ENCODE measurements around the gene PEMT.
"Not testable (repeated sequence)": the region's sequence is repeated elsewhere in the genome, so short reads cannot be mapped to it uniquely, and the experiment has no call there.

Gene PEMT

DNA sequence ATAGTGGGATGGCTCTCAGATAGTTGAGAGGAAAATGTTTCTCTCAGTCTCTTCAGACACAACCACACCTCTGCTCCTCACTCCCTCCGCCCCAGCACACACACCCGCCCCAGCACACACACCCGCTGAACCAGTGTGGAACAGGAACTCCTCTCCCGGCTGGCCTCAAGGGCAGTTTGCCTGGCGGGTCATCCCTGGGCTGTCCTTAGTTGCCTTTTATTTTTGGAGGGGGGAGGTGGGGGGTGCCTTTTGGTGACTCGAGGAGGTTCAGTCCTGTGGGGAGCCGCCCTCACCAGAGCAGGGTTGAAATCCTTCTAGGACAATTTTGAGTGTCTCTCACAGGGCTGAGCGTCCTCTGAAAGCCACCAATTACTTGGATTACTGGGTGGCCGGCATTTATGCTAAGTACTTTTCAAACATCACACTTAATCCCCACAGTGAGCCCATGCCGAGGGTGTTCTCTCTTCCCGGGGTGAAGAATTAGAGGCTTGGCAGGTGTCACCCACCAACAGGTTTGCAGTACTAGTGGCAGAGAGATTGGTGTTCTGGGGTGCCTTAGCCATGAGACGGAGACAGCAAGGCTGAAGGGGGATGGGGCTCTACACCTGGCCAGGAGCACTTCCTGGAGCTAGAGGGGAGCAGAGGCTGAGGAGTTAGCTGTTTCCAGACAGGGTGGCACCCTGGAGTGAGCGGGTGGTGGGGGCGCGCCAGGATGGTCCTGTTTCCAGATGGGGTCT is 98.1 kb downstream of the PEMT start:
- FAIRE-seq, result no peak
- DNase-seq (ENCODE audit: insufficient read length, low spot score), result no peak

DNA sequence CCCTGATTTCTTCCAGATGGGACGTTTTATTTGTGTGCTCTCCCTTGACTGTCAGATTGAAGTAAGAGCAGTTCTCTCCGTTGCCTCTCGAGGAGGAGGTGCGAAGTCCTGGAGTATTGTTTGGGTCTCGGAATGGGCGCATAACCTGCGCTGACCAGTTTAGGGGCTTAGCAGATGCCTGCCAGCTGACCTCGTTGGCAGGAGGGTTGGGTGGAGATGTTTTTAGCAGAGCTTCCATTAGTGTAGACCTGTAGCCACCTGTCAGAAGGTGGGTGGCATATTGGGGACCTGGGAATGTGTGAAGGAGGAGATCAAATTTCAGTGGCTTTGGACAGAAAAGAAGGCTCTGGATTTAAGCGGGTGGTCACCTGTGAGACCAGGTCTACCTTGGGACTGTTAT is 98.9 kb downstream of the PEMT start:
- DNase-seq (ENCODE audit: insufficient read length, low spot score), result no peak
- no peak for FAIRE-seq

DNA sequence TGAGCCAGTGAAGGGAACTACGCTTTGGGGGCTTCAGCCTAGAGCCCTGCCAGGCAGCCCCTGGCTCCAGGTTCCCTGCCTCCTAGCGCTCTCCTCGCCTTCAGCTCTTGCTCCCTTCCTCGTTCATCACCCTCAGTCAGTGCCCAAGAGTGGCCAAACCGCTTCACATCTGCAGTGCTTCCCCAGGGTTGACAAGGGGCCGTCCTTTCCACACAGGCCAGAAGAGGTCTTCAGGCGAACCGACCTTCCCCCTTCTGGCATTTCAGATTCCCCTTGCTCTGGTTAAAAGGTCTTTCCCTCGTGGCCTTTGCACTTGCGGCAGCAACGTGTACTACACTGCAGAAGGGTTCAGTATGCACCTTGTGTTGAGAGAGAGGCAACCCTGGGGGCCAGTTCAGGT is 99.4 kb downstream of the PEMT start:
- FAIRE-seq (no peak), DNase-seq (ENCODE audit: insufficient read length, low spot score) (no peak)

DNA sequence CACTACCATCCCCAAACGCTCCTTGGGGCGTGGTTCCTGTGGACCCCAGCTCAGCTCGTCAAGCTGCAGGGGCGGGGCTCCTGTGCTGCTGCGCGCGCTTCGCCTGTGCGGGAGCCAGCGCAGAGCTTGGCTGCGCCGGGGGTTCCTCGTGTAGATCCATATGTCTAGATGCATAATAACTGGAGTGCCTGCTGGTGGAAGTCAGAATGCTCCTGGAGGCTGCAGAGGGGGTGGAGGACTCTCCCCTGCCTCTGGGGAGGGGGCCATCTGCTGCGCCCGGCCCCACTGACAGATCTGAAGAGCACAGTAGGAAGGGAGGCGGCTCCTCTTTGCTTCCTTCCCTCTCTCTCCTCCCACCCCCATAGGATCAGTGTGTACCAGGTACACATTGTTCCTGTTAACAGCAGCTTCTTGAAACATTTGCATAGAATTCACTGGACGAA is 99.9 kb downstream of the PEMT start:
- no peak for DNase-seq (ENCODE audit: insufficient read length, low spot score)
- FAIRE-seq, result no peak

DNA sequence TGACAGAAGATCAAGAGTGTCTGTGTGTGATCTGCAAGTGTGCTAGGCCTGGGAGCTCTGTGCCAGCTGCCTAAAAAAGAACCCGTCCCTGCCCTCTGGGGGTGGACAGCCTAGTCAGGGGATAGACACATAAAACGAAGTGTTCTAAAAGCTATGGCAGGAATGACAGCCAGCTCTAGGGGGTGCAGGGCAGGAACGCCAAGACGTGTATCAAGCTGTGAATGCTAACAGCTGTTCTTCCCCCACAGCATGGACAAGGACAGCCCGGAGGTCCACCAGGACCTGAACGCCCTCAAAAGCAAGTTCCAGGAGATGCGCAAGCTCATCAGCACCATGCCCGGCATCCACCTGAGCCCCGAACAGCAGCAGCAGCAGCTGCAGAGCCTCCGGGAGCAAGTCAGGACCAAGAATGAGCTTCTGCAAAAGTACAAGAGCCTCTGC is 100.5 kb downstream of the PEMT start:
- FAIRE-seq, result peak; percentile 28

DNA sequence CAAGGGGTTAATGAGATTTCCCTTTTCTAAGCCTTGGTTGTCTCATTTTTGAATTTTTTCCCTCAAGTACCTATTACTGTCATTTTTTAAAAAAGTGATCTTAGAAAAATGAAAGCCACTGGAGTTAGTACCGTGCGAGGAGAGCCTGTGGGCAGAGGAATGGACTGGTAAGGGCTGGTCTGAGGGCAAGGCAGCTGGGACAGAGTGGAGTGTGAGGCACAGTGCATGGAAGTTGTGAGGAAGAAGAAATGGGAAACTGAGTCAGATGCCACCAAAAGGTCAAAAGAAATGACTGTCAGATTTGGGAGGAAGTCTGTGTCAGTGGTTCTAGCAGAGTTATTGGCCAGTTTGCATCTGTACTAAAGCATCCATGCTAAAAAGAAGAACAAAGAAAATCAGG is 103.5 kb downstream of the PEMT start:
- DNase-seq (ENCODE audit: insufficient read length, low spot score) (no peak), FAIRE-seq (no peak)

More for the DNA sequence above, 100.5 kb downstream of the PEMT start:
- no peak for DNase-seq (ENCODE audit: insufficient read length, low spot score)

DNA sequence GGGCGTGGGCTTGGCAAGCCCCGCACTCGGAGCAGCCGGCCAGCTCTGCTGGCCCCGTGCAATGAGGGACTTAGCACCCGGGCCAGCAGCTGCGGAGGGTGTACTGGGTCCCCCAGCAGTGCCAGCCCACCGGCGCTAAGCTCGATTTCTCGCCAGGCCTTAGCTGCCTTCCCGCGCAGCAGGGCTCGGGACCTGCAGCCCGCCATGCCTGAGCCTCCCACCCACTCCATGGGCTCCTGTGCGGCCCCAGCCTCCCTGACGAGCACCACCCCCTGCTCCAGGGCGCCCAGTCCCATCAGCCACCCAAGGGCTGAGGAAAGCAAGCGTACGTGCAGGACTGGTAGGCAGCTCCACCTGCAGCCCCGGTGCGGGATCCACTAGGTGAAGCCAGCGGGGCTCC is 105.1 kb downstream of the PEMT start:
- not testable (repeated sequence) for FAIRE-seq; DNase-seq (ENCODE audit: insufficient read length, low spot score)

DNA sequence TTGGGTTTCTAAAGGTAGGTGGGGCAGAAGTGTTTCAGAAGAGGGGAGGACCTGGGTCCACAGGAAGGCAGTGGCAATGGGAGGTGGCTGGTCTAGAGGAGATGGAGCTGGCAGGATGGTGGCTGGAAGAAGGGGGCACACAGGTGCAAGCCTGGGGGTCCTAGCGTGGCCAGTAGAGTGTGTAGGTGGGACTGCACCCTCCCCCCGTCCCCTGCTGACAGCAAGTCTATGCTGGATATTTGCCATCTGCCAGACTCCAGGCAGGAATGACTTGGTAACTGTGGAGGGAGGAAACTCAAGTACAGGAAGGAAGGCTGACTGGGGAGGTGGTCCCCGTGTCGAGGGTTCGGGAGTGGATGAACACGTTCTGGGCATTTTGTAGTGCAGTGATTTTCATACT is 106.1 kb downstream of the PEMT start:
- FAIRE-seq (no peak), DNase-seq (ENCODE audit: insufficient read length, low spot score) (no peak)

DNA sequence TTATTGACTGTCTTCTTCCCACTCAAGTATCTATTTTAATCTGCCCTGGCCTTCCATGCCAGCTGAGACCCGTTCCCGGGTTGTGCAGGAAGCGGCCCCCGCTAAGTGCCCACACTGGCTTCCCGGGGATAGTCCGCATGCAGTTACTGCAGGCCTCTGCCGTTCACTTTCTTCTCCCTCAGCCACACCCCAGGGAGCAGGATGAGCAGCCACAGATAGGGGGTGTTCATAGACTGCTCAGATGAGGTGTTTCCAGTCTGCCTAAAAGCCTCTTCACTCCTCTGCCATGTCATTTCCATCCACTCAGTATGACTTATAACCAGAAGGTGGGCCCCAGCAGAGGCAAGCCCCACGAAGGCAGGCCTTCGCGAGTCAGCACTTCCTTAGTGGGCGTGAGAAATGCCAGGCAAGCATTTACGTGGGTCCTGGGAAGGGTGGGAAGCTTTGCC is 107.0 kb downstream of the PEMT start:
- DNase-seq (ENCODE audit: insufficient read length, low spot score) (no peak), FAIRE-seq (no peak)

DNA sequence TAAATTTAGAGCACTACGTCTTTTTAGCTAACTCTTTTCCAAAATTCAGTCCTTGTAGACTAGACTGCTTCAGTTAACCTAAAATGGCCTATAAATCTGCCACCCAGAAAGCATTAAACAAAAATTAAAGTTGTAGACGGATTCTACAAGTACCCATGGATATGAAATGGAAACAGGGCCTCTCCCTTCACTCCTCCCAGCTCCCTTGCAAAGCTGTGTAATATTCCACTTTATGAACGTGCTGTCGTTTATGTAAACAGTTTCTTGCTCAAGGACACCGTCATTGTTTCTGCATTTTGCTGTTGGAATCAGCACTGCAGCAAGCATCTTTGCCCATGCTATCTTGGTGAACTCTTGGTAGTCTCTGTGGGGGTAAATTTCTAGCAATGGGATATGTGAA is 109.6 kb downstream of the PEMT start:
- DNase-seq (ENCODE audit: insufficient read length, low spot score) (no peak), FAIRE-seq (no peak)

DNA sequence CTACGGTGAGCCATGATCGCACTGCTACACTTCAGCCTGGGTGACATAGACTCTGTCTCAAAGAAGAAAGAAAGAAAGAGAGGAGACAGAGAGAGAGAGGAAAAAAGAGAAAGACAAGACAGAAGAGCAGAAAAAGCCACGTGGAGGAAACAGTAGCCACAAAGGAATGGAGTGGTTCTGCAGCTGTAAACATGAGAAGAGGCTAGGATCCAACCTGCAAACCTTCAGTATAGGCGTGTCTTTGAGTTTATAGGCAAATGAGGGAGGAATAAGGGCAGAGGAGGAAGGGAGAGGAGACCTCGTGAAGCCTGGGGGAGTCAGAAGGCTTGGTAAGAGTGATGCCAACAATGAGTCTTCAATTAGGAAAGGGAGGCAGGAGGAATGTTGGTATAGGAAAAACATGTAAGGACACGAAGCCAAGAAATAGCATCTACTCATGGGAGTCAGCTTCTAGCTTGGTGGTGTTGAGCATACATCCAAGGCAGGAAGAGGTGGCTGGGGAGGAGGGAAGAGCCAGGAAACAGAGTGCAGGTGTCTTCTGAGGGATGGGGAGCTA is 110.8 kb downstream of the PEMT start:
- no peak for FAIRE-seq

DNA sequence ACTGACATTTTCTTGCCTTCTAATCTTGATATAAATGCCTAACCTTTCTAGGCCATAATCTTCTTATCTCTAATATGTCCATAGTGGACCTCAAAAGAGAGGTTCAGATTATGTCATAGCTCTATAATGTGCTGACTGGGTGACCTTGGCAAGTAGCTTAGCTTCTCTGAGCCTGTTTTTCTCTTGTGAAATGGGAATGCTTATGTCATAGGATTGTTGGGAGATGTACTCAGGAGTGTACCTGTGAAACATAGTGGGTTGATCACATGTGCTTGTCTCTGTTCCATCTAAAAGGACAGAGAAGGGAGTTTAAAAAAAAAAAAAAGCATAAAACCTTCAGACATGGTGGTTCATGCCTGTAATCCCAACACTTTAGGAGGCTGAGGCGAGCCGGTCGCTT is 112.3 kb downstream of the PEMT start:
- DNase-seq (ENCODE audit: insufficient read length, low spot score), result no peak
- FAIRE-seq, result no peak

More for the DNA sequence above, 110.8 kb downstream of the PEMT start:
- DNase-seq (ENCODE audit: insufficient read length, low spot score), result no peak

DNA sequence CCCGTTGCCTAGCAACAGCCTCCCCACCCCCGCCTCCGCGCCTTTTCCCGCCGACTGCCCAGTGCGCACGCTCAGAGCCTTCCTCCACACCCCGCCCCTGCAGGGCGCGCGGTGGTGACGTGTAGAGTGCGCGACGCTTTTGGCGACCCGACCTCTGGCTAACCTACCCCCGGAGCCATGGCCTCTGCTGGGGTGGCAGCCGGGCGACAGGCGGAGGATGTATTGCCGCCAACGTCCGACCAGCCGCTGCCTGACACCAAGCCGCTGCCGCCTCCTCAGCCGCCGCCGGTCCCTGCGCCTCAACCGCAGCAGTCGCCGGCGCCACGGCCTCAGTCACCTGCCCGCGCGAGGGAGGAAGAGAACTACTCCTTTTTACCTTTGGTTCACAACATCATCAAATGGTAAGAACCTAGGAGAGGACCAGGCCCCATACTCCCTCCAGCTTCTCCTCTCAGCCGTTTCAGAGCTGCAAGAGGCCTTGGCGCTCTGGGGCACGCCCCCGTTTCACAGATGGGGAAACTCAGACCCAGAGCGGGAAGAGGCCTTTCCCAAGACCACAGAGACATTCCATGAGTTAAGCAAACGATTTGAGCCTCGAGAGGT is 114.5 kb downstream of the PEMT start, which contains the start of gene MED9:
TSS of gene MED9 (plus strand) at position 136 of the 603 bp plus-strand sequence. CDS start at position 178, 42 bp downstream.
- peak; percentile 96 for FAIRE-seq

DNA sequence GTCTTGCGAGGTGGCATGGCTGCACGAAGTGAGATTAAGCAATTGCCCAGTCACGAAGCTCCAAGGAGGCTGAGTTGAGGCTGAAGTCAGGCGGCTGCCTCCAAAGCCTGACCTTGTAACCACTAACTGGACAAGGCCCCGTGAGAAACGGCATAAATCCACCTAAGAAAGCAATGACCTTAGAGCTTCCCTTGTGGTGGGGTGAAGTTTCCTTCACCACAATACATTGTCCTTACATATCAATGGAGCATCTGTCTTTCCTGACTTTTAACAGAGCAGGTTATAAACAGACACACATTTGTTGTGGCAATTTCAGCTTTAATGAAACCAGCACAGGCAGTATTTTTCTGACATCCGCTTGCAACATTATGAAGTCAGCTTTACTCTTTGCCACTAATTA is 117.2 kb downstream of the PEMT start:
- no peak for DNase-seq (ENCODE audit: insufficient read length, low spot score)
- no peak for FAIRE-seq

More for the DNA sequence above, 114.5 kb downstream of the PEMT start, which contains the start of gene MED9:
- DNase-seq (ENCODE audit: insufficient read length, low spot score), result peak; percentile 97

DNA sequence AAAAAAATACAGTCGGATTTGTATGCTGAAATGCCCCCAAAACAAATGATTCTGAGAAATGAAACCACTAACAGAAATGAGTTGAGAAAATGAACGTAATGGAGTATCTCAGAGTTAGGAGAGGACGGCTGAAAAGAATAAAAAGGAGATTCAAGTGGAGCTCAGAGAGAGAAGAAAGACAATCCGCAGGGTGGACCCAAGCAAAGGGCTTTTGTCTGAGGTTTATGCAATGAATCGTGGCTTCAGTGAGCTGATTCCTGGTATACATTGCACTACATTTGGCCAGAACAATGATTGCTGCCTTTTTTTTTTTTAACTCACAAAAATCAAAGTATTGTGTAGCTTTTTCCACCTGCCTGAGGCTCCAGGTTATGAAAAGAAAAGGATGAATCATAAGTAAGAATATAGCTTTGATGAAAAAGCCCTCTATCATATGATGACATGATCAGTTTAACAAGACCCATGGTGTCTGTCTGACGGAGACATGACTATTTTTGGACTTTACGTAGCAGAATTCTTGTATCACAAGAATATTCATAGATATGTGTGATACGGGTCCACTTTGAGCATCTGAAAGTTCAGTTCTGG is 119.1 kb downstream of the PEMT start:
- DNase-seq (ENCODE audit: insufficient read length, low spot score) (no peak), FAIRE-seq (no peak)

DNA sequence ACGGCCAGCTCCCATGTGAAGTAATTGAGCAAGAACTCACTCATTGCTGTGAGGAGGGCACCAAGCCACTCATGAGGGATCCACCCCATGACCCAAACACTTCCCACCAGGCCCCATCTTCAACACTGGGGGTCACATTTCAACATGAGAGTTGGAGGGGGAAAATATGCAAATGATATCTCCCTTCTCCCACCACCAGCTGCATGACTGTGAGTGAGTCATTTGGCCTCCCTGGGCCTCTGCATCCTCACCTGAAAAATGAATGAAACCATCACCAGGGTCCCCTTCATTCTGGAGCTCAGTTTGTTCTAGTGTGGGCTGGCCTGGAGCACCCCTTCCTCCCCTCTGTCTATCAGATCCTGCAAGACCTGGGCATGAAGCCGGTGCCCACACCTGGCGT is 121.5 kb downstream of the PEMT start:
- DNase-seq (ENCODE audit: insufficient read length, low spot score), result no peak

DNA sequence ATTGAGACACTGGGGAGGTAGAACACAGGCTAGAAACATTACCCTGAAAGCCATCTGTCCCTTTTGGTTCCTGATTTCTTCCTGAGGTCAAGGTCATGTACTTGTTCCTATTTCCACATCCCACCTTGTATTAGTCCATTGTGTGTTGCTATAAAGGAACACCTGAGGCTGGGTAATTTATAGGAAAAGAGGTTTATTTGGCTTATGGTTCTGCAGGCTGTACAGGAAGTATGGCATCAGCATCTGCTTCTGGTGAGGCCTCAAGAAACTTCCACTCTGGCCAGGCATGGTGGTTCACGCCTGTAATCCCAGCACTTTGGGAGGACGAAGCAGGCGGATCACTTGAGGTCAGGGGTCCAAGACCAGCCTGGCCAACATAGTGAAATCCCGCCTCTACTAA is 122.2 kb downstream of the PEMT start:
- no peak for FAIRE-seq
- DNase-seq (ENCODE audit: insufficient read length, low spot score), result no peak

More for the DNA sequence above, 121.5 kb downstream of the PEMT start:
- FAIRE-seq, result no peak

DNA sequence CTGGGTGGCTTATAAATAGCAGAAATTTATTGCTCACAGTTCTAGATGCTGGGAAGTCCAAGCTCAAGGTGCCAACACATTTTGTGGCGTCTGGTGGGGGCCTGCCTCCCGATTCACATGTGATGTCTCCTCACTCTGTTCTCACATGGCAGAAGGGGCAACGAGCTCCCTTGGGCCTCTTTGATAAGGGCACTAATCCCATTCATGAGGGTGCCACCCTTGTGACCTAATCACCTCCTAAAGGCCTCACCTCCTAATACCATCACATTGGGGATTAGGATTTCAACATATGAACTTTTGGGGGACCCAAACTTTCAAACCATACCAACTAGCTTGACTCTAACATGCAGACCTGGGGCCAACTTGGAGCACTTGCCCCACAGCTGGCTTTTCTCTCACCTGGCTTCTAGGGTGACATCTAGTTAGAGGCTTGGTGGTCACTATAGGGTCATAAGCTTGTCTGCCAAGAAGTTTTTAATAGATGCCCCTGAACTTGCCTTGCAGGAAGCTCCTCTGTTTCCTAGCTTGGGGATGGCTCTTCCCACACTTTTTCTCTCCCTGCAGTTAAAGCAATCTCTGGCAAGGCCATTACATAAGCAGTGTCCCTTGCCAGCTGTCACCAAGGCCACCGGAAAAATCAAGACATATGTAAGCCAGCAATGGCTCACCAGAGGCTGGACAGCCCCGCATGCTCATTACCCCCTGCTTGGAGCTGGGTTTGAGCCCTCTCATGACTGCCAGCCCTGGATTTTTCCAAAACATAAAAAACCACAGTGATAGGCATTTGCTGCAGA is 123.1 kb downstream of the PEMT start:
- FAIRE-seq (no peak), DNase-seq (ENCODE audit: insufficient read length, low spot score) (no peak)

DNA sequence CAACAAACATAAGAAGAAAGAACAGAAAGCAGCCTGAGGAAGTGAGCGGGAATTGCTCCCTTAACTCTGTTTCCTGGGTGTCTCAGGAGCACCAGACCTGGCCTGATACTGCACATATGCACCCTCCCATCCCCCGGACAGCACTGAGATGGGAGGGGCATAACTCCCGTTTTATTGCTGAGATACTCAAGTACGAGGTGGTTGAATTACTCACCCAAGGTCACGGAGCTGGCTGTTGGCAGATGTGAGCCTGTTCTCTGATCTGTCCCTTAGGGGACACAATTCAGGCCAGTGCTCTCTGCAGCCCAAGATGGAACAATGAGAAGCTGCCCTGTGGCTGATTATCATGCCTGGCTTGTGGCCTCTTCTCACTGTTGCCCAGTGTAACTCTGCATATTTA is 123.8 kb downstream of the PEMT start:
- no peak for FAIRE-seq
- no peak for DNase-seq (ENCODE audit: insufficient read length, low spot score)

DNA sequence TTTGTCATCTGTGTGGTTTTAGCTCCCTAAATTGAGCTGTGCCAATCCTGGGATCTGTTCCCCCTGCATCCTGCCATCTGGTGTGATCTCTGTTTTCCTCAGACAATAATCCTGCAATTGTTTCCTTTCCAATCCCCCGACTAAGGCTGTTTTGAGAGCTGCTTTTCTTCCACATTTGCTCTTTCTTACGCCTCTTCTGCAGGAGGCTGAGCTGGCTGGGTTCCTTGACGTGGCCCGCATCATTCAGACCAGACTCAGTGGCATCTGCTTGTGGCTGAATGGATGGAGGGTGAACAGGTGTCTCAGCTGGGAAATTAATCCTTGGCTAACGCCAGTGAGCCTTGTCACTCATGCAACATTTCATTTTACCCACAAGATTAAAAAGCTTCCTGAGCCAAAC is 124.5 kb downstream of the PEMT start:
- DNase-seq (ENCODE audit: insufficient read length, low spot score) (no peak), FAIRE-seq (no peak)

DNA sequence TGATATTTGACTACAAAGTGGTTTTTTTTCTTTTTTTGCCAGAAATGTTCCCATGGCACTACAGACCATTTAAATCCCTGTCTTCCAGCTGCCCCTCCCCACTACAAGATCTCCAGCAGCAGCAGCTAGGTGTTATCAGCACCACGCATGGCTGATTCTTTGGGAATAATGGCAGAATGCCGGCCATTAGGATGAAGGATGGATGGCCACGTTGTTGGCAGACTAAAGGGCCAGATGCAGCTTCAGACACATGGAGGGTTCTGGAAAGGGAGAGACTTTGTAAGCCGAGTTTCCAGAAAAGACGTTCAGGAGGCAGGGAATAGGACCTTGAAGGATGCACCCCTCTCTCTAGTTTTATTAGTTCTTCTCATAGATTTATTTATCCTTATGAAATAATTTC is 125.0 kb downstream of the PEMT start:
- no peak for DNase-seq (ENCODE audit: insufficient read length, low spot score)
- no peak for FAIRE-seq
